Measurements from ENCODE around the gene NRG4. TPM values are rescaled to one million over a fixed set of nuclear protein-coding genes. Genes with fewer than 3 reads are reported as not detected.

The NRG4 gene
- total RNA-seq: 0.13 TPM in 1 of 2 replicates, not detected in the other

- no peak for FAIRE-seq
- no peak for TF ChIP-seq CTCF (IDR thresholded peaks at IDR 0.05; ENCODE audit: insufficient read depth, low read length, severe bottlenecking)
- no peaks in the 10 kb centered on the region for H3K27me3 ChIP-seq (ENCODE audit: control insufficient read depth, insufficient read depth, low read length)
- H3K36me3 ChIP-seq (ENCODE audit: control insufficient read depth, insufficient read depth, low read length): no peaks in the 10 kb centered on the region
- H3K4me3 ChIP-seq (ENCODE audit: low read depth, low read length): peak within 1 kb of the TSS; percentile 18
- DNase-seq (ENCODE audit: low read depth): peak; percentile 25
Measured at GRCh38 chr15:76011627-76012551, at the start of gene NRG4. Gene NRG4 (minus strand): TSS chr15:76012424. CDS start chr15:76011230, 1,194 bp downstream.

GRCh38 chr15:76061700-76062099 lies 49.5 kb upstream of the NRG4 start:
- DNase-seq (ENCODE audit: low read depth): no peak
- Histone ChIP-seq H3K27me3 (ENCODE audit: control insufficient read depth, insufficient read depth, low read length) (peaks cover 14% of the 10 kb centered on the region), H3K36me3 (ENCODE audit: control insufficient read depth, insufficient read depth, low read length) (no peaks in the 10 kb centered on the region), H3K4me3 (ENCODE audit: low read depth, low read length) (no peak overlapping the region)
- no peak for FAIRE-seq
- no peak for TF ChIP-seq CTCF (IDR thresholded peaks at IDR 0.05; ENCODE audit: insufficient read depth, low read length, severe bottlenecking)

- H3K36me3 ChIP-seq (ENCODE audit: control insufficient read depth, insufficient read depth, low read length): no peaks in the 10 kb centered on the region
- FAIRE-seq (no peak), DNase-seq (ENCODE audit: low read depth) (no peak)
- H3K4me3 ChIP-seq (ENCODE audit: low read depth, low read length): peak overlapping the region; percentile 57
- peaks cover 14% of the 10 kb centered on the region for H3K27me3 ChIP-seq (ENCODE audit: control insufficient read depth, insufficient read depth, low read length)
- no peak for TF ChIP-seq CTCF (IDR thresholded peaks at IDR 0.05; ENCODE audit: insufficient read depth, low read length, severe bottlenecking)
Measured at GRCh38 chr15:76060118-76060989, 48.1 kb upstream of the NRG4 start.

GRCh38 chr15:76059320-76060117 lies 47.3 kb upstream of the NRG4 start, which contains the start of gene TMEM266:
Gene TMEM266 (plus strand): TSS chr15:76059985. CDS start chr15:76134264, 74,279 bp downstream.
- Histone ChIP-seq H3K27me3 (ENCODE audit: control insufficient read depth, insufficient read depth, low read length) (peaks cover 14% of the 10 kb centered on the region), H3K4me3 (ENCODE audit: low read depth, low read length) (peak within 1 kb of the TSS; percentile 57), H3K36me3 (ENCODE audit: control insufficient read depth, insufficient read depth, low read length) (no peaks in the 10 kb centered on the region)
- DNase-seq (ENCODE audit: low read depth): no peak
- peak; percentile 12 for TF ChIP-seq CTCF (IDR thresholded peaks at IDR 0.05; ENCODE audit: insufficient read depth, low read length, severe bottlenecking)
- no peak for FAIRE-seq

- peak; percentile 27 for DNase-seq (ENCODE audit: low read depth)
- peak; percentile 43 for FAIRE-seq
- Histone ChIP-seq H3K27me3 (ENCODE audit: control insufficient read depth, insufficient read depth, low read length) (peaks cover 14% of the 10 kb centered on the region), H3K4me3 (ENCODE audit: low read depth, low read length) (peak overlapping the region; percentile 57), H3K36me3 (ENCODE audit: control insufficient read depth, insufficient read depth, low read length) (no peaks in the 10 kb centered on the region)
- TF ChIP-seq CTCF (IDR thresholded peaks at IDR 0.05; ENCODE audit: insufficient read depth, low read length, severe bottlenecking): no peak
Measured at GRCh38 chr15:76058714-76059319, 46.6 kb upstream of the NRG4 start.
